Loucy (cell line): ENCODE data around the gene ACAT1.

Source experiments
- H2AFZ ChIP-seq: fragments of 200-600 bp; sonication (generic); 2 replicates; pipeline ENCODE4 v1.6.0; 2016; ENCODE audit warnings: antibody characterized with exemption, mild to moderate bottlenecking, low read length, moderate library complexity
- H3F3A ChIP-seq: fragments of 200-600 bp; 2 replicates; pipeline ENCODE4 v1.6.0; 2016; ENCODE audit warnings: antibody characterized with exemption, low read depth, mild to moderate bottlenecking
- H3K27me3 ChIP-seq: fragments of 200-600 bp; sonication (generic); 2 replicates; pipeline ENCODE4 v1.6.1; 2014; ENCODE audit warnings: low read length, mild to moderate bottlenecking; ENCODE audit not compliant: insufficient read depth, poor library complexity, severe bottlenecking
- H3K36me3 ChIP-seq: fragments of 200-600 bp; sonication (generic); 2 replicates; pipeline ENCODE4 v1.6.1; 2016; ENCODE audit warnings: low read length; ENCODE audit not compliant: insufficient read depth
- H3K4me1 ChIP-seq: fragments of 200-600 bp; sonication (generic); 2 replicates; pipeline ENCODE4 v1.5.1; 2014; ENCODE audit warnings: low read length, mild to moderate bottlenecking; ENCODE audit not compliant: insufficient read depth, poor library complexity, severe bottlenecking
- H3K4me2 ChIP-seq: fragments of 200-600 bp; sonication (generic); 2 replicates; pipeline ENCODE4 v1.6.0; 2014; ENCODE audit warnings: antibody characterized with exemption, low read length, low read depth, mild to moderate bottlenecking; ENCODE audit not compliant: poor library complexity, severe bottlenecking
- H3K4me3 ChIP-seq: fragments of 200-600 bp; sonication (generic); 2 replicates; pipeline ENCODE4 v1.5.1; 2014; ENCODE audit warnings: low read length, mild to moderate bottlenecking, mixed read lengths; ENCODE audit not compliant: poor library complexity, severe bottlenecking
- H3K79me2 ChIP-seq: fragments of 200-600 bp; sonication (generic); 2 replicates; pipeline ENCODE4 v1.6.1; 2014; ENCODE audit warnings: low read length; ENCODE audit not compliant: insufficient read depth
- H3K9ac ChIP-seq: fragments of 200-600 bp; sonication (generic); 2 replicates; pipeline ENCODE4 v1.6.0; 2014; ENCODE audit warnings: mild to moderate bottlenecking, low read depth, low read length, moderate library complexity; ENCODE audit not compliant: poor library complexity, severe bottlenecking
- H3K9me2 ChIP-seq: fragments of 200-600 bp; sonication (generic); replicated peaks from 2 replicates; pipeline ENCODE4 v1.6.1; 2016; ENCODE audit warnings: low read depth, low read length, mixed read lengths
- H3K9me3 ChIP-seq: fragments of 200-600 bp; sonication (generic); 2 replicates; pipeline ENCODE4 v1.6.1; 2014; ENCODE audit warnings: mild to moderate bottlenecking, antibody characterized with exemption, low read length, low read depth; ENCODE audit not compliant: insufficient read depth
- H4K20me1 ChIP-seq: fragments of 200-600 bp; sonication (generic); 2 replicates; pipeline ENCODE4 v1.6.0; 2014; ENCODE audit warnings: antibody characterized with exemption, low read length, mild to moderate bottlenecking; ENCODE audit not compliant: insufficient read depth, poor library complexity, severe bottlenecking
- EZH2phosphoT487 ChIP-seq: fragments of 200-600 bp; IDR thresholded peaks from 2 replicates; pipeline ENCODE4 v1.6.1; 2018; ENCODE audit warnings: antibody characterized with exemption, mild to moderate bottlenecking, moderate library complexity, borderline replicate concordance
- TF ChIP-seq, protein P1 (sequence below): fragments of 200-600 bp; sonication (generic); conservative IDR thresholded peaks from 2 replicates; pipeline ENCODE4 v1.5.1; 2014; ENCODE audit warnings: mild to moderate bottlenecking, antibody characterized with exemption, low read length

The ACAT1 gene

GRCh38 chr11:108135845-108136544, 14.6 kb downstream of the ACAT1 start:
- Histone ChIP-seq H3K9me2 (no peaks in the 10 kb centered on the region), H3K4me1 (no peaks in the 10 kb centered on the region), H3K36me3 (peaks cover 20% of the 10 kb centered on the region; the same call in 1 of the 2 replicates), H3F3A (no peaks in the 10 kb centered on the region), H3K4me2 (no peak overlapping the region), H3K9ac (no peak overlapping the region), H3K27me3 (no peaks in the 10 kb centered on the region), H4K20me1 (no peaks in the 10 kb centered on the region), H3K4me3 (no peak overlapping the region), H2AFZ (no peak overlapping the region), H3K9me3 (no peaks in the 10 kb centered on the region), H3K79me2 (no peaks in the 10 kb centered on the region)
- TF ChIP-seq EZH2phosphoT487 = no peak
- TF ChIP-seq, protein P1, sequence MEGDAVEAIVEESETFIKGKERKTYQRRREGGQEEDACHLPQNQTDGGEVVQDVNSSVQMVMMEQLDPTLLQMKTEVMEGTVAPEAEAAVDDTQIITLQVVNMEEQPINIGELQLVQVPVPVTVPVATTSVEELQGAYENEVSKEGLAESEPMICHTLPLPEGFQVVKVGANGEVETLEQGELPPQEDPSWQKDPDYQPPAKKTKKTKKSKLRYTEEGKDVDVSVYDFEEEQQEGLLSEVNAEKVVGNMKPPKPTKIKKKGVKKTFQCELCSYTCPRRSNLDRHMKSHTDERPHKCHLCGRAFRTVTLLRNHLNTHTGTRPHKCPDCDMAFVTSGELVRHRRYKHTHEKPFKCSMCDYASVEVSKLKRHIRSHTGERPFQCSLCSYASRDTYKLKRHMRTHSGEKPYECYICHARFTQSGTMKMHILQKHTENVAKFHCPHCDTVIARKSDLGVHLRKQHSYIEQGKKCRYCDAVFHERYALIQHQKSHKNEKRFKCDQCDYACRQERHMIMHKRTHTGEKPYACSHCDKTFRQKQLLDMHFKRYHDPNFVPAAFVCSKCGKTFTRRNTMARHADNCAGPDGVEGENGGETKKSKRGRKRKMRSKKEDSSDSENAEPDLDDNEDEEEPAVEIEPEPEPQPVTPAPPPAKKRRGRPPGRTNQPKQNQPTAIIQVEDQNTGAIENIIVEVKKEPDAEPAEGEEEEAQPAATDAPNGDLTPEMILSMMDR = peak; percentile 55

DNA sequence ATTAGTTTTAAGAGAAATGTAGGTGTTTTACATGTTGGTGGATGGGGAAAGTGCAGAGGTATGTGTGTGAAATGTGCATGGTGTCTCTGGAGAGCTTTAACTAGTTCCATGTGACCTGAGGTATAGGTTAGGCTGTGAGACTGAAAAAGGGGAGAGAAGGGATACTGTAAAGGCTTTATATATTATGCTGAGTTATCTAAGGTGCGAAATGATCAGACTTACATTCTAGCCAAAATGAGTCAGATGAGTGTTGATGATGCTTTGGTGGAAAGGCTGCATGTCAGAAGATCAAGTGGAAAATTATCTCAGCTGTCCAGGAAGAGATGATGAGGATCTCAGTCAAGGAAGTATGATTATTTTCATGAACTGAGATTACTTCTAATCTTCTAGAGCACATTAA, 15.8 kb downstream of the ACAT1 start:
- H2AFZ ChIP-seq = no peak overlapping the region
- no peak overlapping the region for H3K4me2 ChIP-seq
- H3K79me2 ChIP-seq = no peaks in the 10 kb centered on the region
- no peak overlapping the region for H3K4me3 ChIP-seq
- H3K4me1 ChIP-seq = no peaks in the 10 kb centered on the region
- no peaks in the 10 kb centered on the region for H4K20me1 ChIP-seq
- H3K36me3 ChIP-seq = peaks cover 21% of the 10 kb centered on the region; the same call in 1 of the 2 replicates
- H3K9ac ChIP-seq = no peak overlapping the region
- H3K9me2 ChIP-seq = no peaks in the 10 kb centered on the region
- H3K9me3 ChIP-seq = no peaks in the 10 kb centered on the region
- no peaks in the 10 kb centered on the region for H3F3A ChIP-seq
- TF ChIP-seq, protein P1 = no peak
- TF ChIP-seq EZH2phosphoT487 = no peak
- H3K27me3 ChIP-seq = no peaks in the 10 kb centered on the region

DNA sequence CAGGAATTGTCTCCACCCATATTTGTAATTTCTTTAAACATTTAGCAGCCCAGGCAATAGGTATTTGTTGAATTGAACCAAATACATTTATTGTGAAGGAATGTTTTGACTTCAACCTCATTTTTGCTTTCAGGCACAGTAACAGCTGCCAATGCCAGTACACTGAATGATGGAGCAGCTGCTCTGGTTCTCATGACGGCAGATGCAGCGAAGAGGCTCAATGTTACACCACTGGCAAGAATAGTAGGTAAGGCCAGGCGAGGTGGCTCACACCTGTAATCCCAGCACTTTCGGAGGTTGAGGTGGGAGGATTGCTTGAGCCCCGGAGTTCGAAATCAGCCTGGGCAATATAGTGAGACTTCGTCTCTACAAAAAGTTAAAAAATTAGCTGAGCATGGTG, 20.9 kb downstream of the ACAT1 start:
- no peaks in the 10 kb centered on the region for H3F3A ChIP-seq
- peaks cover 47% of the 10 kb centered on the region; the same call in 1 of the 2 replicates for H3K36me3 ChIP-seq
- H3K9me3 ChIP-seq = no peaks in the 10 kb centered on the region
- H3K4me1 ChIP-seq = no peaks in the 10 kb centered on the region
- TF ChIP-seq EZH2phosphoT487 = no peak
- TF ChIP-seq, protein P1 = no peak
- H3K9me2 ChIP-seq = no peaks in the 10 kb centered on the region
- no peaks in the 10 kb centered on the region for H4K20me1 ChIP-seq
- H3K4me3 ChIP-seq = no peak overlapping the region
- H3K9ac ChIP-seq = no peak overlapping the region
- no peak overlapping the region for H3K4me2 ChIP-seq
- H3K27me3 ChIP-seq = no peaks in the 10 kb centered on the region
- no peak overlapping the region for H2AFZ ChIP-seq
- H3K79me2 ChIP-seq = no peaks in the 10 kb centered on the region
